ENCODE measurements around the gene GOLGA6C.

- TF ChIP-seq CTCF (IDR thresholded peaks at IDR 0.05) (no peak), POLR2A (IDR thresholded peaks at IDR 0.05) (no peak)
Measured at GRCh38 chr15:75230016-75230343, 28.2 kb upstream of the GOLGA6C start.
